IPS-15b (cell line): ENCODE data around the gene TUBB2B.

Experiments
- H3K27me3 ChIP-seq: one replicate; pipeline ENCODE4 v1.6.1; 2013; ENCODE audit warnings: low read length; ENCODE audit not compliant: control insufficient read depth, insufficient read depth
- H3K36me3 ChIP-seq: one replicate; pipeline ENCODE4 v1.6.1; 2013; ENCODE audit warnings: low read length; ENCODE audit not compliant: control insufficient read depth, insufficient read depth
- H3K4me1 ChIP-seq: one replicate; pipeline ENCODE4 v1.6.1; 2013; ENCODE audit warnings: mild to moderate bottlenecking, low read length; ENCODE audit not compliant: control insufficient read depth, insufficient read depth
- H3K4me3 ChIP-seq: one replicate; pipeline ENCODE4 v1.5.1; 2013; ENCODE audit warnings: low read depth, low read length
- H3K9ac ChIP-seq: one replicate; pipeline ENCODE4 v1.6.1; 2013; ENCODE audit warnings: low read depth, mild to moderate bottlenecking, low read length
- H3K9me3 ChIP-seq: one replicate; pipeline ENCODE4 v1.6.1; 2013; ENCODE audit warnings: mild to moderate bottlenecking, low read length; ENCODE audit not compliant: control insufficient read depth, insufficient read depth

Gene TUBB2B

DNA sequence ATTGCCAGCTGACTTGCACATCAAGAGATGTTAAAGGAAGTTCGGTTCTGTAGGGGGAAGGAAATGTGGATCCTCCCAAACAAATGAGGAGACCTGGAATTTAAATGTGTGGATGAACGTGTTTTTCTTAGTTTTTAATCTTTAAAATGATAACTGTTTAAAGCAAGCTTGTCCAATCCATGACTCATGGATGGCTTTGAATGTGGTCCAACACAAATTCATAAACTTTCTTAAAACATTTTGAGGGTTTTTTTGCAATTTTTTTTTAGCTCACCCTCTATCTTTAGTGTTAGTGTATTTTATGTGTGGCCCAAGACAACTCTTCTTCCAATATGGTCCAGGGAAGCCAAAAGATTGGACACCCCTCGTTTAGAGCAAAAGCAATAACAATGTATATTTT, 12.6 kb downstream of the TUBB2B start:
- Histone ChIP-seq H3K36me3 (no peaks in the 10 kb centered on the region), H3K4me3 (no peak overlapping the region), H3K9ac (no peak overlapping the region)

DNA sequence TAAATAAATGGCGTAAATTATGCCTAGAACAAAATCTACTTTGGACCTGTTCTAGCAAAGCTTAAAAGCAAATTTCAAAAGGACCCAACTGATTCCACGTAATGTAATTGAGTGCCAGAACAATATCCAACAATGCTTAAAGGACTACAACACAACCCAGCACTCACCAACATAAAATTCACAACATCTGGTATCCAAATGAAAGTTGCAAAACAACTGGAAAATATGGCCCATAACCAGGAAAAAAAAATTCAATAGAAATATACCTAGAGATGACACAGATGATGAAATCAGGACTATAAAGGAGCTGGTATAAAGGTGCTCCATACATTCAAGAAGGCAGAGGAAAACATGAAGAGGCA, 14.1 kb downstream of the TUBB2B start:
- Histone ChIP-seq H3K36me3 (no peaks in the 10 kb centered on the region), H3K9me3 (no peaks in the 10 kb centered on the region), H3K4me3 (no peak overlapping the region), H3K27me3 (no peaks in the 10 kb centered on the region), H3K9ac (no peak overlapping the region), H3K4me1 (peaks cover 10% of the 10 kb centered on the region)

More for the DNA sequence above, 12.6 kb downstream of the TUBB2B start:
- Histone ChIP-seq H3K9me3 (no peaks in the 10 kb centered on the region), H3K4me1 (peaks cover under 1% of the 10 kb centered on the region), H3K27me3 (no peaks in the 10 kb centered on the region)

DNA sequence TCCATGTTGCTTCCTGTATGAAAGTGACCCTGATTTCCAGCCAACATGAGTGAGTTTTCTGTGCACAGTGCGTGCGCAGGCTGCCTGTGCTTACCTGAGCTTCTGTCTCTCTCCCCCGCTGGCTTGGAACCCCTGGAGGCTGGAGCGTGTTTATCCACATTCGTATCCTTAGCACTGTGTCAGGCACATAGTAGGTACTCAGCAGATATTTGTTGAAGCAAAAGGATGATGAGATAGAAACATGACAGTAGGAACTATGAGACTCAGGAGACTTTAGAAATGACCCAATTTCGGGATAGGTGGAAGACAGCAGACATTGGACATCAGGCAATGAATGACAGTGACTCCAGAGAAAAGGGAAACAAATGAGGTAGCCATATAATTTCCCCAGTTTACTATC, 15.2 kb downstream of the TUBB2B start:
- Histone ChIP-seq H3K9me3 (no peaks in the 10 kb centered on the region), H3K27me3 (no peaks in the 10 kb centered on the region), H3K4me3 (no peak overlapping the region), H3K36me3 (no peaks in the 10 kb centered on the region), H3K4me1 (peaks cover 15% of the 10 kb centered on the region), H3K9ac (no peak overlapping the region)

DNA sequence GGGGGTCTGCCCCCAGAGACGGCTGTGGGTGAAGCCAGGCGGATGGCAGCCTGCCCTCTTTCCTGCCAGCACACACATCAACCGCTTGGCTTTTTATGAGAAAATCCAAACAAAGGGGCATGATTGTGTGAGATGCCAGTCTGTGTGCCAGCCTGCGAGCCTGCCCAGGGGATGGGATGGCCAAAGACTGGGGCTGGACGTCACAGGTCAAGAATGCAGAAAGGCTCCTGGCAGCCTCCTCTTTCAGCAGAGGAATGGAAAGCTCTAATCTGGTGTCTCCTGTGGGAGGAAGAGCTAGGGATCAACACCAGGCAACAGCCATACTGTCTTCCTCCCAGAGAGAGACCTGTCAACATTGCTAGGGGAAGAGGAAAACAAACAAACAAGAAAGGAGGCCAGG, 15.8 kb downstream of the TUBB2B start:
- no peak overlapping the region for H3K4me3 ChIP-seq
- peaks cover 15% of the 10 kb centered on the region for H3K4me1 ChIP-seq
- H3K9me3 ChIP-seq: no peaks in the 10 kb centered on the region
- H3K36me3 ChIP-seq: no peaks in the 10 kb centered on the region
- H3K27me3 ChIP-seq: no peaks in the 10 kb centered on the region
- H3K9ac ChIP-seq: no peak overlapping the region

DNA sequence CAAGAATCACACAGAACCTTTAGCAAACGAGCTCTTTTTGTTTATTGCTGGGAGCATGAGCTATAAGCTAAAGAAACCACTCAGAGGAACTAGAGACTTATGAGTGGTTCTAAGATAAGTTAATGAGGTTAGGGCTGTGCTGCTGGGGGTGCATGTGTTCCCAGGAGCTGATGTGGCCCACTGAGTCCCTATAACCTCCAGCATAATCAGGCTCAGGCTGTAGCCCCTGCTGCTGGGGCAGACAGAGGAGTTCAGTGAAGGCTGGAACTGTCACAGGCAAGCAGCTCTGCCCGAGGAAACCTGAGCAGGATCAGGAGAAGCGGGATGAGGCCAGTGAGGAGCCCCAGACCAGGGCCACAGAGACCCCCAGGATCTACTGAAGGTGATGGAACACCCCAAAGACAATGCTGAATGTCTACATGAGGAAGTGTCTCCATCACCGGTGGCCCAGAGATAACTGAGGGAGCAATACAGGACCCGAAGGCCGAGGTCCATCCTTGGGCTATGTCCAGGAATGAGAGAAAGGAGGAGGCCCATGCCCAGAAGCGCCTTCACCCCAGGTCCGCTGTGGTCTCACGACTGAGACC, 17.3 kb downstream of the TUBB2B start:
- H3K4me1 ChIP-seq: peaks cover 15% of the 10 kb centered on the region
- H3K36me3 ChIP-seq: no peaks in the 10 kb centered on the region
- no peaks in the 10 kb centered on the region for H3K9me3 ChIP-seq
- H3K27me3 ChIP-seq: no peaks in the 10 kb centered on the region
- no peak overlapping the region for H3K4me3 ChIP-seq
- no peak overlapping the region for H3K9ac ChIP-seq

DNA sequence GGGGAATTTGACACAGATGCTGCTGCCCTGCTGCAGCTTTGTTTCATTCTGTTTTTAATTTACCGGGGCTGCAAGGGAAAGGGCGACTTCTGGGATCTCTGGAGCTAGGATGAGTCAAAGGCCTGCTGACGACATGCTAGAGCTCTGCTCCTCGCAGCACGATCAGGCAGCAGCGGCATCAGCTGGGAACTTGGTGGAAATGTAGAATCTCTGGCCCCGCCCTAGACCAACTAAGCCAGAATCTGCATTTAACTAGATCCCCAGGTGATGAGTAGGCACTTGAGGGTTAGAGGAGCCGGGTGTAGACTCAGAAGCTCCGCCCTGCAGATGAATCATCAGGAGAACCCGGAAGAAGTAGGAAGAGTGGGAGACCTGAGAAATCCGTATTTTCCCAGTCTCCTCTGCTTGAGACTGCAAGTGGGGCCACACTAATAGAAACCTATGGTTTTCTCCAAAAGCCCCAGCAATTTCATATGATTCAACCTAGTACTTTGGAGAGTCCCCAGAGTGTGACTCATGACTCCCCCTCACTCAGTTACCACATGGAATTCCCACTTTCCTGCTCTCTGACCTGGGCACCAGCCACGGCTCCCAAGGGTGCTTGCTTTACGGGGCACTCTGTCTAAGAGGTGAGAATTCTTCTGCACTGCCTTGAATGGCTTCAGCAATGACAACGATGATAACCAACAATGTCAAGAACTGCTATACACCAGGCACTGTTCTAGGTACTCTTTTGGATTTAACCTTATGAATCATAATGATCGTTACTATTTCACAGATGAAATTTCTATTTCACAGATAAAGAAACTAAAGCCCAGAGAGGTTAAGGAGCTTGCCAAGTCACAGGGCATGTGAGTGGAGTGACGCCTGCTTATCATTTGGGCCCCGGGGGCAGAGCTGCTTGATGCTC, 18.1 kb downstream of the TUBB2B start:
- peak overlapping the region; percentile 19 for H3K4me3 ChIP-seq
- H3K27me3 ChIP-seq: no peaks in the 10 kb centered on the region
- no peaks in the 10 kb centered on the region for H3K36me3 ChIP-seq
- H3K4me1 ChIP-seq: peaks cover 15% of the 10 kb centered on the region
- peak overlapping the region; percentile 26 for H3K9ac ChIP-seq
- H3K9me3 ChIP-seq: no peaks in the 10 kb centered on the region

DNA sequence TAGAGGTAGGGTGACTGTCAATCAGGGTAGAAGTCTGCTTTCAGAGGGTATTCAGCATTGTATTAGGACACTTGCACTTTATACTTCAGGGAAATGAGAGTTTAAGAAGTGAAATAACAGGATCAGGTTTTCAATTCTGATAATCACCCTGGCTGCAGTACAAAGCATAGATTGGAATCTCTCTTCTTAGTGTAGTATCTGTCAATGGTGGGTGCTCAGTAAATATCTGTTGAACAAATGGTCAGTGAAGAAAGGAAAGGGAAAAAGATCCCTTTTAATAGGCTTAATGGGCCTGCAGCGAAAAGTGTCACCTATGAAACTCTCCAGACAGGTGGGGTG, 18.7 kb downstream of the TUBB2B start:
- peak overlapping the region; percentile 19 for H3K4me3 ChIP-seq
- H3K4me1 ChIP-seq: peaks cover 15% of the 10 kb centered on the region
- H3K36me3 ChIP-seq: no peaks in the 10 kb centered on the region
- no peak overlapping the region for H3K9ac ChIP-seq
- H3K27me3 ChIP-seq: no peaks in the 10 kb centered on the region
- H3K9me3 ChIP-seq: no peaks in the 10 kb centered on the region

DNA sequence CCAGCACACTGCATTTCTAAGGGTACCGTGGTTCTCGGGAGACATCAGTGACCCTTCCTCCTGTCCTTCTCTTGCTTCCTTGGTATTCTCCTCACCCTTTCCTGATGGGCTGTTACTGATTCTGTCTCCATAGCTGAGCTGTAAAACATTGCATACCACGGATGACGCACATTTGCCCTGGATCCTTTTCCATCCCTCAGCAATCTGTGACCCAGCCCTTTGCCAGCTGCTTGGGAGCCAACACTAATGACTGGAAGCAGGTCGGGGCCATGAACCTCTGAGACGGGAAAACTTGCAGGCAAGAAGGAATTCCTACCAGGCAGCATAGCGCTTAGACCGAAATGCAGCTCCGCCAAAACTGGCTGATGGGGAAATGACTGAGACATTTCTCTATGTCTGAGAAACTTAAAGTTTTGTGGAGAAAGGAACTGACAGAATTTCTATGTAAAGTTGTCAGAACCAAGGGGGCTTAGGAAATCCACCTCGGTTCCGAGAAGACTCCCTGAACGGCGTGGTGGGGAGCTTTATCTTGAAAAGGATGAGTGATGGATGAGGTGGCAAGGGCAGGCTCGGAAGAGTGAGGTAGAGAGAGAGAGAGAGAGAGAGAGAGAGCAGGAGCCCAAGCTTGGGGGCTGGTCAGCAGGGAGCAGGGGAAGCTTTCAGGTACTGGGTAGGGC, 19.2 kb downstream of the TUBB2B start:
- Histone ChIP-seq H3K36me3 (no peaks in the 10 kb centered on the region), H3K9ac (no peak overlapping the region), H3K4me3 (no peak overlapping the region)

DNA sequence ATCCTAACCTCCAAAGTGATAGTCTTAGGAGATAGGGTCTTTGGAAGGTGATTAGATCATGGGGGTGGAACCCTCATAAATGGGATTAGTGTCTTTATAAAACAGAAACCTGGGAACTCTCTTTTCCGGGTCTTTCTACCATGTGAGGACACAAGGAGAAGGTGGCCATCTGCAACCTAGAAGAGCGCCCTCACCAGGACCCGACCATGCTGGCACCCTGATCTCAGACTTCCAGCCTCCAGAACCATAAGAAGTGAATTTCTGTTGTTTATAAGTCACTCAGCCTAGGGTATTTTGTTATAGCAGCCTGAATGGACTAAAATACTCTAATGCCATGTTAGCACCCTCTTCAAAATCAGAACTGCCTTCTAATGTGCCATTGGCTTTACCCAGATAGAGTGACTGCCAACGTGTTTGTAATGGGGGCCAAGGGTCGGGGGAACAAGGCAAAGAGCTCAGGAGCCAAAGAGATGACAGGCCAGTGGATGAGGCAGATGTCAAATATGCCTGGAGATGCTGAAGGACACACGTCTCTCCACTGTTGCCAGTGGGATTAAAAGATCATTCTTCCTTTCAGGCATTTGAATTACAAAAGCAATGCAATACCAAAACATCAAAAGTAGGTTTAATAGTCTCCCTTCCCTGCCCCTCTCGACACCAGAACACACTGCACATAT, 21.0 kb downstream of the TUBB2B start:
- Histone ChIP-seq H3K9ac (no peak overlapping the region), H3K36me3 (no peaks in the 10 kb centered on the region), H3K27me3 (no peaks in the 10 kb centered on the region), H3K9me3 (no peaks in the 10 kb centered on the region), H3K4me3 (no peak overlapping the region), H3K4me1 (peaks cover 15% of the 10 kb centered on the region)

More for the DNA sequence above, 19.2 kb downstream of the TUBB2B start:
- Histone ChIP-seq H3K4me1 (peaks cover 15% of the 10 kb centered on the region), H3K9me3 (no peaks in the 10 kb centered on the region), H3K27me3 (no peaks in the 10 kb centered on the region)

DNA sequence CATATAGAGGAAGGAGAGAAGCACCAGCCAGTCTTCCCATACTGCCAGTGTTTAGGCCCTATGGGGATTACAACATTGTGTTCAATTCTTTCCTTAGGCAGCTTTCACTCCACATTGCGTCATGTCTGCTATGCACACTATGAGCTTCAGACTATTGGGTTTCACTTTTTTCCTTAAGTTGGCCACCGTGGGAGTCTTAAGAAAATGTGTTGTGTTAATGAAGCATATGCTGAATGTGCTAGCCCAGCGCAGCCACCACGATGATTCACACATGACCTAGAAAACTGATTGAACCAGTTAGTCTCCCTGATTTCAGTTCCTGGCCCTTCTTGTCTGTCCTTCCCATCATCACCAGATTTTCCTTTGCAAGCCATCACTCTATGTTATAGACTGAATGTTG, 21.5 kb downstream of the TUBB2B start:
- H3K36me3 ChIP-seq: no peaks in the 10 kb centered on the region
- H3K9ac ChIP-seq: no peak overlapping the region
- no peaks in the 10 kb centered on the region for H3K9me3 ChIP-seq
- no peak overlapping the region for H3K4me3 ChIP-seq
- H3K27me3 ChIP-seq: no peaks in the 10 kb centered on the region
- H3K4me1 ChIP-seq: peaks cover 15% of the 10 kb centered on the region

DNA sequence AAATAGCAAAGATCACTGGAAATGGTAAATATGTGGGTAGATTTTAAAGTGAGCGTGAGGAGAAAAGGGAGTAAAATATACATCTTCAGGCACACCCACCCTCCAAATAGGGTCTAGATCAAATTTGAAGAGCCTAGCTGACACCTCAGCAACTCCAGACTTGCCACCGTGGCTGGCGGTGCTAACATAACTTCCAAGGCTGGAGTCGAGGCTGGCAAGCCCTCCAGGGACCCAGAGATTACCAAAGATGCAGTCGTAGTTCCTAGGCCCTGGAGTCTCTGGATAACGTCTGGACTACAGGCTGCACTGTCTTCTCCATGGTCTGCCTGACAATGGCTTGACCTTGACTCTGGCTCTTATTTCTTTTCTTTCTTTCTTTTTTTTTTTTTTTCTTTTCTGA, 22.5 kb downstream of the TUBB2B start:
- Histone ChIP-seq H3K36me3 (no peaks in the 10 kb centered on the region), H3K4me1 (peaks cover 15% of the 10 kb centered on the region), H3K27me3 (no peaks in the 10 kb centered on the region), H3K4me3 (no peak overlapping the region), H3K9me3 (no peaks in the 10 kb centered on the region), H3K9ac (no peak overlapping the region)
